A673 (cell line): ENCODE measurements around the gene ATP5MK. TPM values are rescaled to one million over a fixed set of nuclear protein-coding genes. Genes with fewer than 3 reads are reported as not detected.

Experiments used
- BruUV-seq: library from RNA; stranded (reverse); fragments of 400-500 nt; replicated peaks from 2 replicates; lab custom pipeline; 2021; lab: Mats Ljungman, UMichigan
- CTCF ChIA-PET: fragments of 300-600 bp; sonication (Branson Sonifier 250); formaldehyde crosslinking; loops from one replicate; lab custom pipeline; 2022; ENCODE audit warnings: antibody characterized with exemption; lab: Charles Lee
- POLR2A ChIA-PET: fragments of 300-600 bp; sonication (Branson Sonifier 250); formaldehyde crosslinking; loops from one replicate; lab custom pipeline; 2022; ENCODE audit warnings: antibody characterized with exemption; ENCODE audit not compliant: low non-redundant PET; lab: Charles Lee
- DNase-seq: peaks from one replicate; pipeline ENCODE4 v3.0.0-alpha.2; 2015; ENCODE audit warnings: low spot score
- H3K27ac ChIP-seq: fragments of 200-600 bp; sonication (generic); 2 replicates; pipeline ENCODE4 v1.5.1; 2016; ENCODE audit warnings: mixed run types, low read depth, mild to moderate bottlenecking, mixed read lengths, antibody characterized with exemption, low read length; ENCODE audit not compliant: poor library complexity, severe bottlenecking
- H3K27me3 ChIP-seq: fragments of 200-600 bp; sonication (generic); replicated peaks from 2 replicates; pipeline ENCODE4 v1.6.1; 2017; ENCODE audit warnings: mixed run types, low read depth, mild to moderate bottlenecking, mixed read lengths, antibody characterized with exemption, low read length; ENCODE audit not compliant: insufficient read depth, poor library complexity
- H3K36me3 ChIP-seq: fragments of 200-600 bp; sonication (generic); 2 replicates; pipeline ENCODE4 v1.6.1; 2016; ENCODE audit warnings: mixed run types, mild to moderate bottlenecking, mixed read lengths, antibody characterized with exemption, low read length; ENCODE audit not compliant: insufficient read depth, poor library complexity, severe bottlenecking
- H3K4me1 ChIP-seq: fragments of 200-600 bp; sonication (generic); 2 replicates; pipeline ENCODE4 v1.6.1; 2017; ENCODE audit warnings: mixed run types, mild to moderate bottlenecking, mixed read lengths, antibody characterized with exemption, low read length; ENCODE audit not compliant: insufficient read depth, poor library complexity, severe bottlenecking
- H3K4me3 ChIP-seq: fragments of 200-600 bp; sonication (generic); 2 replicates; pipeline ENCODE4 v1.5.1; 2016; ENCODE audit warnings: low read depth, mixed run types, mild to moderate bottlenecking, mixed read lengths, low read length; ENCODE audit not compliant: poor library complexity, severe bottlenecking
- H3K9me3 ChIP-seq: fragments of 200-600 bp; sonication (generic); 2 replicates; pipeline ENCODE4 v1.6.1; 2016; ENCODE audit warnings: mixed run types, low read depth, mild to moderate bottlenecking, mixed read lengths, antibody characterized with exemption, low read length; ENCODE audit not compliant: poor library complexity, severe bottlenecking
- EZH2 ChIP-seq: fragments of 200-600 bp; sonication (generic); IDR thresholded peaks from 2 replicates; pipeline ENCODE4 v1.6.1; 2017; ENCODE audit warnings: borderline replicate concordance, low read depth, mild to moderate bottlenecking, mixed read lengths, antibody characterized with exemption, low read length; ENCODE audit not compliant: poor library complexity, severe bottlenecking
- intact Hi-C: fragments of 100-400 bp; cut with micrococcal nuclease; formaldehyde crosslinking; loops from one replicate; pipeline ENCODE4 v1.10.0; 2022; ENCODE audit not compliant: unreplicated experiment
- total RNA-seq: library from RNA; stranded (reverse); gene quantifications from 2 replicates; pipeline ENCODE4 v1.2.3, GENCODE V29; 2021
- TF ChIP-seq, protein P1 (sequence below): fragments of 300-800, 200-600 bp; sonication (generic); conservative IDR thresholded peaks from 2 replicates; pipeline ENCODE4 v1.5.1; 2017; ENCODE audit warnings: low read depth, mild to moderate bottlenecking, antibody characterized with exemption, low read length, moderate library complexity, mixed read lengths

Gene ATP5MK
- total RNA-seq, 1 experiment from 2014 or later: 426 TPM

GRCh38 chr10:103443475-103444185 lies 47.4 kb upstream of the ATP5MK start:
- Histone ChIP-seq H3K4me3 (no peak overlapping the region), H3K4me1 (no peaks in the 10 kb centered on the region), H3K27me3 (no peaks in the 10 kb centered on the region), H3K36me3 (peaks cover 81% of the 10 kb centered on the region), H3K9me3 (no peaks in the 10 kb centered on the region), H3K27ac (no peak overlapping the region)
- ChIA-PET POLR2A (no interaction called here), CTCF (no interaction called here)
- no TSS peak for BruUV-seq
- TF ChIP-seq EZH2: no peak
- TF ChIP-seq, protein P1, sequence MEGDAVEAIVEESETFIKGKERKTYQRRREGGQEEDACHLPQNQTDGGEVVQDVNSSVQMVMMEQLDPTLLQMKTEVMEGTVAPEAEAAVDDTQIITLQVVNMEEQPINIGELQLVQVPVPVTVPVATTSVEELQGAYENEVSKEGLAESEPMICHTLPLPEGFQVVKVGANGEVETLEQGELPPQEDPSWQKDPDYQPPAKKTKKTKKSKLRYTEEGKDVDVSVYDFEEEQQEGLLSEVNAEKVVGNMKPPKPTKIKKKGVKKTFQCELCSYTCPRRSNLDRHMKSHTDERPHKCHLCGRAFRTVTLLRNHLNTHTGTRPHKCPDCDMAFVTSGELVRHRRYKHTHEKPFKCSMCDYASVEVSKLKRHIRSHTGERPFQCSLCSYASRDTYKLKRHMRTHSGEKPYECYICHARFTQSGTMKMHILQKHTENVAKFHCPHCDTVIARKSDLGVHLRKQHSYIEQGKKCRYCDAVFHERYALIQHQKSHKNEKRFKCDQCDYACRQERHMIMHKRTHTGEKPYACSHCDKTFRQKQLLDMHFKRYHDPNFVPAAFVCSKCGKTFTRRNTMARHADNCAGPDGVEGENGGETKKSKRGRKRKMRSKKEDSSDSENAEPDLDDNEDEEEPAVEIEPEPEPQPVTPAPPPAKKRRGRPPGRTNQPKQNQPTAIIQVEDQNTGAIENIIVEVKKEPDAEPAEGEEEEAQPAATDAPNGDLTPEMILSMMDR: no peak
- no peak for DNase-seq
- intact Hi-C loops: no loop called here

DNA sequence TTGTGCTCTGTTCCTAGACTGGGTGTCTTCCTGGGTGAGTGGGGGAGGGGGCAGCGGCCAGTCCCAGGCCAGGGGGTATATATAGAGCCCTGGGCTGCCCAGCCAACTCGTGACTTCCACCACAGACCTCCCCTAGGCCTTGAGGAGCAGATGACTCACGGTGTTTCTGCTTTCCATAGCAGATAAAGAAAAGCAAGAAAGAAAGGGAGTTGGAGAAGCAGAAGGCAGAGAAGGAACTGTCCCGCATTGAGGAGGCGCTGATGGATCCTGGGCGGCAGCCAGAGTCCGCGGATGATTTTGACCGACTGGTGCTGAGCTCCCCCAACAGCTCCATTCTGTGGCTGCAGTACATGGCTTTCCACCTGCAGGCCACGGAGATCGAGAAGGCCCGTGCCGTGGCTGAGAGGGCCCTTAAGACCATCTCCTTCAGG lies 45.8 kb upstream of the ATP5MK start:
- CTCF ChIA-PET: no interaction called here
- DNase-seq: no peak
- no peak overlapping the region for H3K27ac ChIP-seq

GRCh38 chr10:103441611-103442010 lies 45.3 kb upstream of the ATP5MK start:
- POLR2A ChIA-PET: no interaction called here
- intact Hi-C loops: no loop called here
- no peak for DNase-seq
- Histone ChIP-seq H3K4me3 (no peak overlapping the region), H3K27me3 (no peaks in the 10 kb centered on the region), H3K4me1 (no peaks in the 10 kb centered on the region), H3K27ac (no peak overlapping the region), H3K9me3 (no peaks in the 10 kb centered on the region), H3K36me3 (peaks cover 78% of the 10 kb centered on the region)
- BruUV-seq: no TSS peak
- TF ChIP-seq EZH2: no peak
- TF ChIP-seq, protein P1: no peak
- CTCF ChIA-PET: no interaction called here

More for the DNA sequence above, 45.8 kb upstream of the ATP5MK start:
- Histone ChIP-seq H3K4me3 (no peak overlapping the region), H3K27me3 (no peaks in the 10 kb centered on the region), H3K4me1 (no peaks in the 10 kb centered on the region), H3K9me3 (no peaks in the 10 kb centered on the region), H3K36me3 (peaks cover 83% of the 10 kb centered on the region)
- TF ChIP-seq, protein P1: no peak
- TF ChIP-seq EZH2: no peak
- intact Hi-C loops: no loop called here
- no TSS peak for BruUV-seq
- POLR2A ChIA-PET: no interaction called here
